B cell (primary cell): ENCODE results near the gene CNTNAP3B. TPM values are rescaled to one million over a fixed set of nuclear protein-coding genes. Genes with fewer than 3 reads are reported as not detected.
"Not testable (repeated sequence)": the region's sequence is repeated elsewhere in the genome, so short reads cannot be mapped to it uniquely, and the experiment has no call there.

Source experiments
- ATAC-seq: fragments of 200-7000 bp; cut with Tn5 transposase; one replicate; pipeline ENCODE4 v1.10.0; 2021; ENCODE audit warnings: low read depth, mild to moderate bottlenecking, moderate number of reproducible peaks, moderate library complexity
- CTCF ChIA-PET: fragments of 350-600 bp; sonication (Branson Sonifier 250); formaldehyde crosslinking; loops from one replicate; lab custom pipeline; 2021; ENCODE audit warnings: antibody characterized with exemption, inconsistent platforms; lab: Charles Lee
- POLR2A ChIA-PET: fragments of 350-600 bp; sonication (Branson Sonifier 250); formaldehyde crosslinking; loops from one replicate; lab custom pipeline; 2021; ENCODE audit warnings: antibody characterized with exemption; lab: Charles Lee
- DNase-seq: peaks from one replicate; pipeline ENCODE4 v3.0.0; 2013
- H2AFZ ChIP-seq: 2 replicates; pipeline ENCODE4 v1.6.1; 2012; ENCODE audit warnings: mild to moderate bottlenecking, low read depth, low read length; ENCODE audit not compliant: insufficient read depth, poor library complexity, severe bottlenecking
- H3K27ac ChIP-seq, 2 donors: 1 replicate in 1 of 2; 2 replicates in 1 of 2; pipeline ENCODE4 v1.5.1; 2012 to 2013; ENCODE audit warnings: low read length in 2 of 2, mild to moderate bottlenecking in 2 of 2, moderate library complexity in 1 of 2
- H3K27me3 ChIP-seq, 4 experiments: fragments of 200-600 bp in 1 of 4; sonication (generic) in 1 of 4; replicated peaks in 1 of 4; 1 replicate in 2 of 4; 2 replicates in 2 of 4; pipeline versions ENCODE4 v1.6.1 to v1.7.0; 2013 to 2016; ENCODE audit warnings: low read length in 3 of 4, mild to moderate bottlenecking in 2 of 4, mixed read lengths in 1 of 4, moderate library complexity in 1 of 4; ENCODE audit not compliant: insufficient read depth in 4 of 4, control insufficient read depth in 3 of 4; ENCODE audit errors: control extremely low read depth in 1 of 4
- H3K36me3 ChIP-seq, 2 experiments: replicated peaks in 1 of 2; 1 replicate in 1 of 2; 2 replicates in 1 of 2; pipeline versions ENCODE4 v1.6.1 to v1.7.1; 2013; ENCODE audit warnings: low read length in 1 of 2; ENCODE audit not compliant: insufficient read depth in 2 of 2, control insufficient read depth in 1 of 2; ENCODE audit errors: control extremely low read depth in 1 of 2, extremely low read depth in 1 of 2
- H3K4me1 ChIP-seq, 2 donors: fragments of 200-600 bp in 1 of 2; sonication (generic) in 1 of 2; 1 replicate in 1 of 2; 2 replicates in 1 of 2; pipeline versions ENCODE4 v1.5.1 to v1.6.1; 2013 to 2017; ENCODE audit warnings: low read length in 2 of 2; ENCODE audit not compliant: control insufficient read depth in 2 of 2, insufficient read depth in 2 of 2
- H3K4me2 ChIP-seq: replicated peaks from 2 replicates; pipeline ENCODE3; 2012; ENCODE audit warnings: mild to moderate bottlenecking, low read depth, low read length; ENCODE audit not compliant: poor library complexity, severe bottlenecking
- H3K4me3 ChIP-seq, 5 experiments: fragments of 200-600 bp in 1 of 5; sonication (generic) in 1 of 5; 1 replicate in 3 of 5; 2 replicates in 2 of 5; pipeline versions ENCODE4 v1.5.1 to v1.7.0; 2011 to 2016; ENCODE audit warnings: low read length in 4 of 5, mild to moderate bottlenecking in 4 of 5, low read depth in 2 of 5, control low read depth in 1 of 5, moderate library complexity in 1 of 5; ENCODE audit not compliant: insufficient read depth in 1 of 5; ENCODE audit errors: control extremely low read depth in 1 of 5, extremely low read depth in 1 of 5
- H3K79me2 ChIP-seq: fragments of 200-600 bp; sonication (generic); one replicate; pipeline ENCODE4 v1.6.0; 2016; ENCODE audit warnings: low read length; ENCODE audit not compliant: control insufficient read depth, insufficient read depth
- H3K9ac ChIP-seq: fragments of 200-600 bp; sonication (generic); 2 replicates; pipeline ENCODE4 v1.6.1; 2017; ENCODE audit warnings: mild to moderate bottlenecking, low read length, moderate library complexity
- H3K9me3 ChIP-seq, 3 donors: one replicate each; pipeline versions ENCODE4 v1.6.1 to v1.7.1; 2013; ENCODE audit warnings: low read length in 2 of 3; ENCODE audit not compliant: control insufficient read depth in 2 of 3, insufficient read depth in 1 of 3; ENCODE audit errors: control extremely low read depth in 1 of 3
- H4K20me1 ChIP-seq: 2 replicates; pipeline ENCODE4 v1.6.0; 2012; ENCODE audit warnings: mild to moderate bottlenecking, low read length; ENCODE audit not compliant: insufficient read depth, control insufficient read depth, poor library complexity, severe bottlenecking
- H3K27ac Mint-ChIP-seq: one replicate; pipeline ENCODE4 v1.8.0; 2021; ENCODE audit warnings: mixed read lengths
- H3K27me3 Mint-ChIP-seq: one replicate; pipeline ENCODE4 v1.8.0; 2021; ENCODE audit warnings: mixed read lengths
- H3K4me1 Mint-ChIP-seq: one replicate; pipeline ENCODE4 v1.8.0; 2021; ENCODE audit warnings: mixed read lengths
- H3K4me3 Mint-ChIP-seq: one replicate; pipeline ENCODE4 v1.8.0; 2021; ENCODE audit warnings: mixed read lengths
- H3K9me3 Mint-ChIP-seq: one replicate; pipeline ENCODE4 v1.8.0; 2022; ENCODE audit warnings: mixed read lengths; ENCODE audit not compliant: insufficient read depth
- WGBS: methylation state at CpG from one replicate; pipeline ENCODE4 v1.1.5; 2013; ENCODE audit warnings: missing lambda C conversion rate; ENCODE audit not compliant: insufficient coverage; 5-methylcytosine and 5-hydroxymethylcytosine counted together
- intact Hi-C: fragments of 100-400 bp; cut with micrococcal nuclease; formaldehyde crosslinking; loops from one replicate; pipeline ENCODE4 v1.10.0; 2022
- polyA plus RNA-seq: library from polyadenylated mRNA; depleted of rRNA; stranded (reverse); fragments of >200 nt; gene quantifications from 2 replicates; pipeline ENCODE4 v1.2.3, GENCODE V29; 2012
- total RNA-seq, 2 donors: library from RNA; stranded (reverse); fragments of 120-200 nt in 1 of 2; gene quantifications; 1 replicate in 1 of 2; 2 replicates in 1 of 2; pipeline versions ENCODE4 v1.2.3 to v1.2.4, GENCODE V29; 2013 to 2022

CNTNAP3B gene
- total and polyA plus RNA-seq, 2 donors (not counting 1 experiment from before 2014, with no cell fraction given) = 0.25 to 0.89 TPM

GRCh38 chr9:42050701-42051100 lies 78.5 kb downstream of the CNTNAP3B start:
- H4K20me1 ChIP-seq = not testable (repeated sequence)

GRCh38 chr9:42044422-42045010 lies 84.7 kb downstream of the CNTNAP3B start:
- H3K4me1 Mint-ChIP-seq, H3K27me3 ChIP-seq, H3K79me2 ChIP-seq, H3K27ac ChIP-seq, ATAC-seq, DNase-seq, H3K9ac ChIP-seq, intact Hi-C loops, H3K4me2 ChIP-seq, H3K27ac Mint-ChIP-seq, H4K20me1 ChIP-seq, H3K4me3 ChIP-seq, H3K9me3 ChIP-seq, H3K4me1 ChIP-seq, H3K9me3 Mint-ChIP-seq, CTCF ChIA-PET, H3K36me3 ChIP-seq, H3K27me3 Mint-ChIP-seq, H3K4me3 Mint-ChIP-seq, H2AFZ ChIP-seq, POLR2A ChIA-PET: not testable (repeated sequence)
- WGBS = 100% methylated on average over 3 of the region's 10 CpGs

More at GRCh38 chr9:42050701-42051100, 78.5 kb downstream of the CNTNAP3B start:
- H3K27me3 Mint-ChIP-seq, H3K4me2 ChIP-seq, H3K4me1 ChIP-seq, H3K4me1 Mint-ChIP-seq, H3K9me3 ChIP-seq, DNase-seq, H3K4me3 Mint-ChIP-seq, POLR2A ChIA-PET, H2AFZ ChIP-seq, H3K9me3 Mint-ChIP-seq, H3K79me2 ChIP-seq, intact Hi-C loops, CTCF ChIA-PET, H3K9ac ChIP-seq, ATAC-seq, H3K27ac ChIP-seq, H3K4me3 ChIP-seq, H3K27me3 ChIP-seq, H3K36me3 ChIP-seq, H3K27ac Mint-ChIP-seq: not testable (repeated sequence)
- no CpG with 5 or more reads among the region's 2 CpGs for WGBS

GRCh38 chr9:42033541-42033940 lies 95.7 kb downstream of the CNTNAP3B start:
- H3K9me3 ChIP-seq, H3K4me1 ChIP-seq, H4K20me1 ChIP-seq, H3K4me3 ChIP-seq, DNase-seq, H3K9me3 Mint-ChIP-seq, H3K9ac ChIP-seq, H3K79me2 ChIP-seq, H3K27ac Mint-ChIP-seq, ATAC-seq, H3K27ac ChIP-seq, POLR2A ChIA-PET, H3K4me1 Mint-ChIP-seq, CTCF ChIA-PET, H2AFZ ChIP-seq, intact Hi-C loops, H3K36me3 ChIP-seq, H3K4me2 ChIP-seq, H3K27me3 ChIP-seq, H3K27me3 Mint-ChIP-seq, H3K4me3 Mint-ChIP-seq: not testable (repeated sequence)
- no CpG with 5 or more reads among the region's 3 CpGs for WGBS

- H3K9me3 Mint-ChIP-seq, H3K4me3 ChIP-seq, H3K4me2 ChIP-seq, H3K79me2 ChIP-seq, H4K20me1 ChIP-seq, H3K27ac Mint-ChIP-seq, H3K4me3 Mint-ChIP-seq, H3K36me3 ChIP-seq, H2AFZ ChIP-seq, H3K27ac ChIP-seq, H3K27me3 Mint-ChIP-seq, POLR2A ChIA-PET, DNase-seq, H3K4me1 Mint-ChIP-seq, H3K27me3 ChIP-seq, intact Hi-C loops, CTCF ChIA-PET, H3K9ac ChIP-seq, H3K9me3 ChIP-seq, ATAC-seq, H3K4me1 ChIP-seq: not testable (repeated sequence)
Measured at GRCh38 chr9:42020639-42021038, 108.6 kb downstream of the CNTNAP3B start.
